ENCODE results near the gene RPP21. TPM values are rescaled to one million over a fixed set of nuclear protein-coding genes. Genes with fewer than 3 reads are reported as not detected.

Gene RPP21
- total RNA-seq = 26.3 and 45.4 TPM in 2 replicates

GRCh38 chr6:30344868-30345671, at the start of gene RPP21:
RPP21 (plus strand) TSS chr6:30345156; CDS start chr6:30345172, 16 bp downstream.
- H3K4me3 ChIP-seq (ENCODE audit: low read depth, low read length) = peak within 1 kb of the TSS; percentile 90
- TF ChIP-seq, protein P1, sequence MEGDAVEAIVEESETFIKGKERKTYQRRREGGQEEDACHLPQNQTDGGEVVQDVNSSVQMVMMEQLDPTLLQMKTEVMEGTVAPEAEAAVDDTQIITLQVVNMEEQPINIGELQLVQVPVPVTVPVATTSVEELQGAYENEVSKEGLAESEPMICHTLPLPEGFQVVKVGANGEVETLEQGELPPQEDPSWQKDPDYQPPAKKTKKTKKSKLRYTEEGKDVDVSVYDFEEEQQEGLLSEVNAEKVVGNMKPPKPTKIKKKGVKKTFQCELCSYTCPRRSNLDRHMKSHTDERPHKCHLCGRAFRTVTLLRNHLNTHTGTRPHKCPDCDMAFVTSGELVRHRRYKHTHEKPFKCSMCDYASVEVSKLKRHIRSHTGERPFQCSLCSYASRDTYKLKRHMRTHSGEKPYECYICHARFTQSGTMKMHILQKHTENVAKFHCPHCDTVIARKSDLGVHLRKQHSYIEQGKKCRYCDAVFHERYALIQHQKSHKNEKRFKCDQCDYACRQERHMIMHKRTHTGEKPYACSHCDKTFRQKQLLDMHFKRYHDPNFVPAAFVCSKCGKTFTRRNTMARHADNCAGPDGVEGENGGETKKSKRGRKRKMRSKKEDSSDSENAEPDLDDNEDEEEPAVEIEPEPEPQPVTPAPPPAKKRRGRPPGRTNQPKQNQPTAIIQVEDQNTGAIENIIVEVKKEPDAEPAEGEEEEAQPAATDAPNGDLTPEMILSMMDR (IDR thresholded peaks at IDR 0.05; ENCODE audit: insufficient read depth, low read depth, low read length) = no peak
- DNase-seq (ENCODE audit: low read depth) = peak; percentile 77

DNA sequence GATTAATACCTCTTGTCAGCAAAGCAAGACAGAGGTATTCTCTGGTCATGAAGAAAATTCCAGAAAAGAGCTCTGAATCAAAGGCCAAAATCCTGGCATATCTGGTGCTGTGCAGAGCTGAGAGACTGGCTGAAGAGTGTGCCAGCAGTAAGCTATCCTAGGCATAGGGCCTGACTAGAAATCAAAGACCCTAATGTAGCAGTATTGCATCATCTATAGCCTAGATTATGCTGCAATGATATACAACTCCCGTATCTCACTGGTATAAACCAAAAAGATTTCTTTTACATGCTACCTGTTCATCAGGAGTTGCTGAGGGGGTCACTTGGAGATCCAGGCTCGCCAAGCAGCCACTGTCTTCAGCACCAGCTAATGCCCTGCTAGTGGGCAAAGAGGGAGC, 49.1 kb upstream of the RPP21 start:
- no peak overlapping the region for H3K4me3 ChIP-seq (ENCODE audit: low read depth, low read length)
- TF ChIP-seq, protein P1 (IDR thresholded peaks at IDR 0.05; ENCODE audit: insufficient read depth, low read depth, low read length) = no peak
- DNase-seq (ENCODE audit: low read depth) = no peak

DNA sequence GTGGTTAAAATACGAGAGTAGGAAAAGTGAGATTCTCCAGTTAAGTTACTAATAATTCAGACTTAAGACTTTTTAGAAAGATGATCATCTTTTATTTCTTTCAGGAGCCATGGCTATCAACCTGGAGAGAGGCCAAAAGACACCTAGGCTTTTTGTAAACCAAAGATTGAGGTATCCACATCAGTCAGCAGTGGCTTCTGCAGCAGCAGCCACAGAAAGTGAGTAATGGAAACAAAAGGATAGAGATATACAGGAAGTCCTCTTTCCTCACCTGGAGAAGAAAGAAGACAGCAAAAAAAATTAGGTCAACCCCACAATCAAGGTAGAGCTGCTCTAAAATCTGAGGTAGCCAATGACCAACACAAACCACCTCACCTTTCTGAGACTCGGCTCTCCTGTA, 41.0 kb upstream of the RPP21 start:
- no peak overlapping the region for H3K4me3 ChIP-seq (ENCODE audit: low read depth, low read length)
- TF ChIP-seq, protein P1 (IDR thresholded peaks at IDR 0.05; ENCODE audit: insufficient read depth, low read depth, low read length) = no peak
- DNase-seq (ENCODE audit: low read depth) = no peak

- H3K4me3 ChIP-seq (ENCODE audit: low read depth, low read length) = no peak overlapping the region
- TF ChIP-seq, protein P1 (IDR thresholded peaks at IDR 0.05; ENCODE audit: insufficient read depth, low read depth, low read length) = no peak
- DNase-seq (ENCODE audit: low read depth) = peak; percentile 7
Observed at GRCh38 chr6:30311101-30311500, 33.9 kb upstream of the RPP21 start.

DNA sequence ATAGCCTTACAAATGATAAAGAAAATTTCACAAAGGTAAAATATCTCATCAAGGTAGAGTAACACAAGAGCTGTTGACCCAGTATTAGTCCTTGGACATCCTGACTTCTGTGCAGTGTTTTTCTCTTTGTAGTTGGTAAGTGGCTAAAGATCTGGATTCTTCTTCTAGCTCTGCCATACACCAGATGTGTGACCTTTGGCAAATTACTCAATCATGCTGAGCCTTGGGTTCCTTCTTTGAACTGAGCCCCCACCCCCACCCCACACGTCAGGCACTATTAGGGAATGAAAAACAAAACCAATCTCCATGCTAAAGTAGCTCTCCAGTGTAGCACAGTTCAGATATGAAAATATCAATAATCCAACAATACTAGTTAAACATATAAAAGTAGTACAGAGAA, 33.3 kb upstream of the RPP21 start:
- TF ChIP-seq, protein P1 (IDR thresholded peaks at IDR 0.05; ENCODE audit: insufficient read depth, low read depth, low read length) = no peak
- no peak overlapping the region for H3K4me3 ChIP-seq (ENCODE audit: low read depth, low read length)
- DNase-seq (ENCODE audit: low read depth) = peak; percentile 71

DNA sequence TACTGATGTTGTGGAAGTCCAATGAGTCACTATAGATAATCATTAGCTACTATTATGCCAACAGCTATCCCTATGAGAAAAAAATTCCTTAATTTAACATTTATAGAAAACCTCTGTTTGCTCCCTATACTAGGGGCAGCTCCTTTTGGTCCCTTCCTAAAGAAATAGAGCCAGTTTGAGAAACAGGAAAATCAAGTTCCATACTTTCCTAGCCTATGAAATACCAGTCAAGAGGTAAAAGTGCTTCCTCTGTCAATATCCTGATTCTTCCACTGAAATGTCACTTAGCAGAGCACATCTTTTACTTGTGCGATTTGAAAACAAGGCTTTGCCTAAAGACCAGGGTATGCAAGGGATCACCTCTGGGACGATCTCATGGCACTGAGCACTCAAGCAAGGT, 32.7 kb upstream of the RPP21 start:
- no peak overlapping the region for H3K4me3 ChIP-seq (ENCODE audit: low read depth, low read length)
- DNase-seq (ENCODE audit: low read depth) = no peak
- TF ChIP-seq, protein P1 (IDR thresholded peaks at IDR 0.05; ENCODE audit: insufficient read depth, low read depth, low read length) = no peak

All from fibroblast of villous mesenchyme (primary cell).